K562 (cell line): Measurements from ENCODE around the gene MAGI2. TPM values are rescaled to one million over a fixed set of nuclear protein-coding genes. Genes with fewer than 3 reads are reported as not detected.

Source experiments
- ATAC-seq: fragments of 200-7000 bp; cut with Tn5 transposase; 3 replicates; pipeline ENCODE4 v1.9.1; 2020; ENCODE audit warnings: moderate library complexity
- BruUV-seq: library from RNA; stranded (reverse); fragments of 400-500 nt; replicated peaks from 2 replicates; lab custom pipeline; 2021; lab: Mats Ljungman, UMichigan
- CTCF ChIA-PET: fragments of 300-600 bp; formaldehyde crosslinking; extraction: SDS; loops from one replicate; lab custom pipeline; 2021; ENCODE audit warnings: low intra/inter-chr PET ratio; lab: Yijun Ruan, JAX
- POLR2A ChIA-PET: fragments of 300-600, 350-650 bp; sonication (Branson Sonifier 250); formaldehyde crosslinking; extraction: SDS; loops from one replicate; lab custom pipeline; 2021; ENCODE audit warnings: antibody characterized with exemption, inconsistent platforms; lab: Yijun Ruan, JAX
- DNase-seq, 4 experiments: peaks; one replicate each; pipeline versions ENCODE4 v3.0.0 to v3.0.0-alpha.2; 2011 to 2018; ENCODE audit warnings: low spot score in 3 of 4, mixed read lengths in 3 of 4; ENCODE audit errors: extremely low read depth in 1 of 4
- FAIRE-seq: peaks from 2 replicates; lab custom pipeline; 2011; peaks lifted over from hg19 to GRCh38; lab: Jason Lieb, UNC
- H2AFZ ChIP-seq: 2 replicates; pipeline ENCODE4 v1.6.0; 2011; ENCODE audit warnings: low read depth, low read length, control low read depth, inconsistent platforms
- H3K27ac ChIP-seq: fragments of 200-600 bp; 3 replicates; pipeline ENCODE4 v1.8.0; 2011; ENCODE audit warnings: low read depth, mild to moderate bottlenecking, control low read depth, inconsistent platforms, low read length, moderate library complexity, mixed read lengths; ENCODE audit errors: extremely low read depth
- H3K27me3 ChIP-seq, 2 experiments: fragments of 300-600 bp in 1 of 2; 2 replicates in 1 of 2; 3 replicates in 1 of 2; pipeline versions ENCODE4 v1.6.0 to v1.8.0; 2011; ENCODE audit warnings: inconsistent platforms in 2 of 2, low read length in 2 of 2, mild to moderate bottlenecking in 1 of 2, mixed read lengths in 1 of 2, moderate library complexity in 1 of 2; ENCODE audit not compliant: control insufficient read depth in 2 of 2, insufficient read depth in 2 of 2
- H3K36me3 ChIP-seq: fragments of 300-600 bp; 3 replicates; pipeline ENCODE4 v1.8.0; 2011; ENCODE audit warnings: mild to moderate bottlenecking, low read length, inconsistent platforms; ENCODE audit not compliant: control insufficient read depth, insufficient read depth
- H3K4me1 ChIP-seq, 2 experiments: fragments of 200-600 bp in 1 of 2; replicated peaks in 1 of 2; 2 replicates in 1 of 2; 3 replicates in 1 of 2; pipeline versions ENCODE4 v1.5.1 to v1.8.0; 2011; ENCODE audit warnings: inconsistent platforms in 2 of 2, low read length in 2 of 2, mild to moderate bottlenecking in 1 of 2, mixed read lengths in 1 of 2, moderate library complexity in 1 of 2; ENCODE audit not compliant: control insufficient read depth in 2 of 2, insufficient read depth in 2 of 2
- H3K4me2 ChIP-seq: 2 replicates; pipeline ENCODE4 v1.6.1; 2011; ENCODE audit warnings: low read length, control low read depth, inconsistent platforms, mixed read lengths; ENCODE audit not compliant: insufficient read depth
- H3K4me3 ChIP-seq: fragments of 200-600 bp; sonication (generic), shearing (Covaris generic); 2 replicates; pipeline ENCODE4 v1.5.1; 2016; ENCODE audit warnings: control low read depth, inconsistent platforms
- H3K79me2 ChIP-seq: fragments of 200-600 bp; 3 replicates; pipeline ENCODE4 v1.8.0; 2011; ENCODE audit warnings: low read length, inconsistent platforms; ENCODE audit not compliant: control insufficient read depth, insufficient read depth
- H3K9ac ChIP-seq, 2 experiments: 2 replicates each; pipeline versions ENCODE4 v1.6.0 to v1.6.1; 2011; ENCODE audit warnings: low read depth in 2 of 2, low read length in 2 of 2, control low read depth in 1 of 2, inconsistent platforms in 1 of 2, mild to moderate bottlenecking in 1 of 2, mixed read lengths in 1 of 2; ENCODE audit not compliant: insufficient read depth in 1 of 2
- H3K9me1 ChIP-seq: one replicate; pipeline ENCODE4 v1.6.0; 2011; ENCODE audit warnings: inconsistent platforms, mild to moderate bottlenecking, low read length, moderate library complexity; ENCODE audit not compliant: control insufficient read depth, insufficient read depth
- H3K9me3 ChIP-seq: replicated peaks from 2 replicates; pipeline ENCODE4 v1.5.1; 2011; ENCODE audit warnings: low read depth, low read length, inconsistent platforms; ENCODE audit not compliant: control insufficient read depth, insufficient read depth
- H4K20me1 ChIP-seq: replicated peaks from 2 replicates; pipeline ENCODE4 v1.6.1; 2011; ENCODE audit warnings: low read length, inconsistent platforms, mixed read lengths; ENCODE audit not compliant: control insufficient read depth, insufficient read depth
- BACH1 ChIP-seq: fragments of 200-800 bp; sonication (Bioruptor generic); IDR thresholded peaks from 2 replicates; pipeline ENCODE4 v1.6.1; 2016; ENCODE audit warnings: missing genetic modification characterization, missing compliant biosample characterization
- C11orf30 ChIP-seq: fragments of 450-650 bp; IDR thresholded peaks from 2 replicates; pipeline ENCODE4 v1.6.1; 2016; ENCODE audit warnings: low read depth, mild to moderate bottlenecking
- FIP1L1 ChIP-seq: fragments of 200-400 bp; formaldehyde crosslinking; IDR thresholded peaks from 2 replicates; pipeline ENCODE4 v1.6.1; 2018; ENCODE audit warnings: mild to moderate bottlenecking, low read depth, low read length; ENCODE audit not compliant: poor library complexity, severe bottlenecking
- HNRNPH1 ChIP-seq: fragments of 200-400 bp; formaldehyde crosslinking; optimal IDR thresholded peaks from 2 replicates; pipeline ENCODE3; 2017; ENCODE audit warnings: low read depth, mild to moderate bottlenecking, low read length, moderate library complexity
- MAFF ChIP-seq: IDR thresholded peaks from 2 replicates; pipeline ENCODE4 v1.6.1; 2012; ENCODE audit warnings: low read length, improper control_type of control experiment
- MAFG ChIP-seq: fragments of 450-650 bp; conservative IDR thresholded peaks from 2 replicates; pipeline ENCODE4 v1.6.1; 2016; ENCODE audit warnings: missing genetic modification characterization, missing compliant biosample characterization
- MAFK ChIP-seq: IDR thresholded peaks from 2 replicates; pipeline ENCODE4 v1.6.1; 2011; ENCODE audit warnings: low read length, improper control_type of control experiment
- NFE2 ChIP-seq: IDR thresholded peaks from 2 replicates; pipeline ENCODE4 v1.6.1; 2014; ENCODE audit warnings: antibody characterized with exemption, low read depth
- NFE2L1 ChIP-seq: fragments of 450-650 bp; IDR thresholded peaks from 2 replicates; pipeline ENCODE4 v1.6.1; 2016; ENCODE audit warnings: missing genetic modification characterization, low read depth, mild to moderate bottlenecking, missing compliant biosample characterization, moderate library complexity, borderline replicate concordance
- SAFB2 ChIP-seq: fragments of 200-400 bp; formaldehyde crosslinking; IDR thresholded peaks from 2 replicates; pipeline ENCODE4 v1.6.1; 2018; ENCODE audit warnings: borderline replicate concordance, low read length, low read depth, moderate library complexity; ENCODE audit not compliant: severe bottlenecking
- STAT5B ChIP-seq: fragments of 250-450 bp; sonication (Bioruptor Pico); IDR thresholded peaks from 2 replicates; pipeline ENCODE4 v1.8.0; 2021; ENCODE audit warnings: mild to moderate bottlenecking, inconsistent platforms
- ZNF316 ChIP-seq: fragments of 450-650 bp; IDR thresholded peaks from 2 replicates; pipeline ENCODE4 v1.6.1; 2016
- WGBS: fragments of 100-300 bp; shearing (Covaris generic); methylation state at CpG from one replicate; pipeline ENCODE4 v1.1.6; 2016; ENCODE audit warnings: low coverage, mixed read lengths; ENCODE audit not compliant: insufficient coverage; ENCODE audit errors: missing lambda C conversion rate; 5-methylcytosine and 5-hydroxymethylcytosine counted together
- in situ Hi-C: fragments of 300-500 bp; cut with MboI; formaldehyde crosslinking; loops from 4 replicates; pipeline ENCODE4 v1.15.0; 2018; ENCODE audit warnings: inconsistent platforms, mixed read lengths
- intact Hi-C: fragments of 100-400 bp; cut with micrococcal nuclease; formaldehyde crosslinking; loops from 2 replicates; pipeline ENCODE4 v1.14.2; 2022
- polyA plus RNA-seq, 8 experiments: library from polyadenylated mRNA; depleted of rRNA in 4 of 8; stranded (reverse) in 5 of 8; unstranded in 3 of 8; fragments of >200 nt; fragmentation: Nextera tagmentation in 2 of 8; fragmentation: Illumina TruSeq in 1 of 8; extraction: Ambion mirVana in 2 of 8; extraction: Trizol in 1 of 8; gene quantifications; 2 replicates each; pipeline versions ENCODE4 v1.2.1 to v1.2.3, GENCODE V29; 2011 to 2014; ENCODE audit warnings: inconsistent platforms in 1 of 8, missing spikeins in 1 of 8
- total RNA-seq, 7 experiments: library from RNA; depleted of rRNA in 6 of 7; stranded (reverse); fragments of >200 nt in 6 of 7; fragmentation: Illumina TruSeq in 2 of 7; extraction: Trizol in 2 of 7; gene quantifications; 2 replicates each; pipeline versions ENCODE4 v1.2.1 to v1.2.3, GENCODE V29; 2011 to 2021; ENCODE audit warnings: low replicate concordance in 1 of 7
- TF ChIP-seq, protein P1 (sequence below): sonication (generic); formaldehyde crosslinking; IDR thresholded peaks from 2 replicates; pipeline ENCODE4 v1.8.0; 2022; ENCODE audit warnings: mild to moderate bottlenecking, missing genetic modification reagents

Gene MAGI2
- total and polyA plus RNA-seq, 9 of the 15 experiments (the other 6 are each of a cell fraction or from before 2014, with no cell fraction given): 0.27 to 1.4 (median 0.70) TPM

DNA sequence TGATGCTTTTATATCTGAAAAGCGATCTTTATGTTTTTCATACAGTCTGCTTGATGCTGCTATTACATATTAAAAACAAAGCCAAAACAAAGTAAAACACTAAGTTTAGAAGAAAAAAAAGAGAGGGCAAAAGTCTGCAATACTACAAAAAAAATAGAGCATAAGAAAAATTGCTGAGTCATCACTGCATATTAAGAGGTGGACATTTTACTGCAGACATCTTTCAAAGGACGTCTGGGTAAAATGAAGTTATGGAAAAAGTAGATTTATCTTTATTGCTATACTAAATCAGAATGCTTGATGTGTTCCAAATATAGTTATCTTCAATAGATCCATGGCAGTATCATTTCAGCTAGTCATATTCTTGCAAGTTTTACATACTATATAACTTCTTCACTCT, 172.0 kb downstream of the MAGI2 start:
- Histone ChIP-seq H3K4me1 (no peaks in the 10 kb centered on the region), H3K9me3 (no peaks in the 10 kb centered on the region), H3K4me2 (no peak overlapping the region), H3K9me1 (no peaks in the 10 kb centered on the region), H3K27ac (no peak overlapping the region), H3K27me3 (no peaks in the 10 kb centered on the region), H2AFZ (no peak overlapping the region), H3K79me2 (no peaks in the 10 kb centered on the region), H3K36me3 (no peaks in the 10 kb centered on the region), H3K4me3 (no peak overlapping the region), H3K9ac (no peak overlapping the region), H4K20me1 (no peaks in the 10 kb centered on the region)
- peak; percentile 96 for TF ChIP-seq ZNF316
- no peak for TF ChIP-seq HNRNPH1
- no peak for TF ChIP-seq SAFB2
- TF ChIP-seq NFE2L1 (tag): peak; percentile 69; the same call in 1 of the 2 replicates
- TF ChIP-seq BACH1: peak; percentile 41; the same call in 1 of the 2 replicates
- TF ChIP-seq FIP1L1: no peak
- TF ChIP-seq C11orf30: peak; percentile 90
- TF ChIP-seq MAFK: peak; percentile 96
- TF ChIP-seq, protein P1, sequence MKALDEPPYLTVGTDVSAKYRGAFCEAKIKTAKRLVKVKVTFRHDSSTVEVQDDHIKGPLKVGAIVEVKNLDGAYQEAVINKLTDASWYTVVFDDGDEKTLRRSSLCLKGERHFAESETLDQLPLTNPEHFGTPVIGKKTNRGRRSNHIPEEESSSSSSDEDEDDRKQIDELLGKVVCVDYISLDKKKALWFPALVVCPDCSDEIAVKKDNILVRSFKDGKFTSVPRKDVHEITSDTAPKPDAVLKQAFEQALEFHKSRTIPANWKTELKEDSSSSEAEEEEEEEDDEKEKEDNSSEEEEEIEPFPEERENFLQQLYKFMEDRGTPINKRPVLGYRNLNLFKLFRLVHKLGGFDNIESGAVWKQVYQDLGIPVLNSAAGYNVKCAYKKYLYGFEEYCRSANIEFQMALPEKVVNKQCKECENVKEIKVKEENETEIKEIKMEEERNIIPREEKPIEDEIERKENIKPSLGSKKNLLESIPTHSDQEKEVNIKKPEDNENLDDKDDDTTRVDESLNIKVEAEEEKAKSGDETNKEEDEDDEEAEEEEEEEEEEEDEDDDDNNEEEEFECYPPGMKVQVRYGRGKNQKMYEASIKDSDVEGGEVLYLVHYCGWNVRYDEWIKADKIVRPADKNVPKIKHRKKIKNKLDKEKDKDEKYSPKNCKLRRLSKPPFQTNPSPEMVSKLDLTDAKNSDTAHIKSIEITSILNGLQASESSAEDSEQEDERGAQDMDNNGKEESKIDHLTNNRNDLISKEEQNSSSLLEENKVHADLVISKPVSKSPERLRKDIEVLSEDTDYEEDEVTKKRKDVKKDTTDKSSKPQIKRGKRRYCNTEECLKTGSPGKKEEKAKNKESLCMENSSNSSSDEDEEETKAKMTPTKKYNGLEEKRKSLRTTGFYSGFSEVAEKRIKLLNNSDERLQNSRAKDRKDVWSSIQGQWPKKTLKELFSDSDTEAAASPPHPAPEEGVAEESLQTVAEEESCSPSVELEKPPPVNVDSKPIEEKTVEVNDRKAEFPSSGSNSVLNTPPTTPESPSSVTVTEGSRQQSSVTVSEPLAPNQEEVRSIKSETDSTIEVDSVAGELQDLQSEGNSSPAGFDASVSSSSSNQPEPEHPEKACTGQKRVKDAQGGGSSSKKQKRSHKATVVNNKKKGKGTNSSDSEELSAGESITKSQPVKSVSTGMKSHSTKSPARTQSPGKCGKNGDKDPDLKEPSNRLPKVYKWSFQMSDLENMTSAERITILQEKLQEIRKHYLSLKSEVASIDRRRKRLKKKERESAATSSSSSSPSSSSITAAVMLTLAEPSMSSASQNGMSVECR (CRISPR knock-in tag): no peak
- peak; percentile 95 for TF ChIP-seq MAFF
- TF ChIP-seq MAFG (tag): peak; percentile 97
- no peak for TF ChIP-seq STAT5B (CRISPR knock-in tag)
- TF ChIP-seq NFE2: peak; percentile 81
- POLR2A ChIA-PET: no interaction called here
- BruUV-seq: no TSS peak
- in situ Hi-C loops: no loop called here
- intact Hi-C loops: no loop called here
- WGBS: 0% methylated on average over 2 of the region's 2 CpGs
- CTCF ChIA-PET: no interaction called here
- DNase-seq: no peak
- FAIRE-seq: no peak
- no peak for ATAC-seq
